ENCODE measurements around the gene HEYL. TPM values are rescaled to one million over a fixed set of nuclear protein-coding genes. Genes with fewer than 3 reads are reported as not detected.

HEYL gene
- total and polyA plus RNA-seq, 2 of the 8 experiments (the other 6 are each of a cell fraction or from before 2014, with no cell fraction given): 1.8 to 3.1 TPM

DNA sequence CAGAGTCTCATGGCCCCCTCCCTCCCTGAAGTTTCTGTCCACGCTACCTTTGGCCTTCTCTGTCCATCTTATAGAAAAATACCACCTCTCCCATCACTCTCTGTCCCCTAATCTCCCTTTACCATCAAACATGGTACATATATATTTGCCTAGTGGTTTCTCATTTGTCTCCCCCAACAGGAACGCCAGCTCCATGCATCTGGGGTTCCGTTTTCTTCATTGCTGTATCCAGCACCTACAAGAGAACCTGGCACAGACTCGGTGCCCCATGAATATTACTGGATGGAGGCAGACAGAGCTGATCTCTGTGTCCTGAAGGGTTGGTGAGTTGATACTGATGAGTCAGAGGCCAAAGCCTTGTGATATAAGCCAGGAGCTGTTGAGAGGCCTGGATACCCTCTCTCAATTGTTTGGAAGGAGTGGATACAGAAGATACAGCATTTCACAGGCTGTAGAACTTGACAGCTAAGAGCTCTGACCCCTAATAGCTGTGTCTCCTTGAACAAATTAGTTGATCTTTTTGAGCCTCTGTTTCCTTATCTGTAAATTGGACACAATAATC is 21.9 kb downstream of the HEYL start:
- Histone ChIP-seq H4K91ac (replicated peaks; ENCODE audit: insufficient read length, low read length) (no peak overlapping the region), H2BK12ac (ENCODE audit: low read depth, low read length) (no peak overlapping the region), H4K20me1 (replicated peaks in 1 of 2; ENCODE audit: control insufficient read depth in 1 of 2, insufficient read depth in 2 of 2, low read length in 2 of 2) (no peaks in the 10 kb centered on the region), H3K4ac (replicated peaks; ENCODE audit: insufficient read length, low read depth, low read length) (no peak overlapping the region), H3K79me2 (ENCODE audit: control insufficient read depth in 1 of 2, insufficient read depth in 2 of 2, low read length in 2 of 2) (no peaks in the 10 kb centered on the region), H3K23me2 (ENCODE audit: low read depth, low read length) (no peaks in the 10 kb centered on the region), H3K4me3 (ENCODE audit: extremely low read depth in 1 of 4, insufficient read depth in 2 of 4, low read depth in 3 of 4, low read length in 4 of 4) (no peak overlapping the region), H3K36me3 (ENCODE audit: control insufficient read depth in 2 of 4, insufficient read depth in 4 of 4, low read length in 3 of 4) (no peaks in the 10 kb centered on the region), H3K27ac (ENCODE audit: low read depth, low read length) (no peak overlapping the region), H2AFZ (ENCODE audit: low read length) (no peak overlapping the region), H3K4me1 (replicated peaks in 1 of 4; ENCODE audit: control insufficient read depth in 3 of 4, insufficient read depth in 4 of 4, low read length in 3 of 4) (no peaks in the 10 kb centered on the region), H3K9me3 (ENCODE audit: insufficient read depth in 2 of 2, low read depth in 1 of 2, low read length in 1 of 2) (no peaks in the 10 kb centered on the region; a peak in 1 of 4 replicates), H3K4me2 (ENCODE audit: insufficient read depth in 1 of 2, low read depth in 2 of 2, low read length in 2 of 2) (no peak overlapping the region), H4K8ac (ENCODE audit: extremely low read depth, insufficient read depth, low read length) (no peak overlapping the region), H3K56ac (replicated peaks; ENCODE audit: insufficient read length, low read depth, low read length) (no peak overlapping the region), H2BK120ac (replicated peaks; ENCODE audit: low read depth, low read length) (no peak overlapping the region), H3K18ac (ENCODE audit: extremely low read depth, low read length) (no peak overlapping the region), H3K9ac (replicated peaks in 1 of 4; ENCODE audit: extremely low read depth in 1 of 4, low read depth in 3 of 4, low read length in 3 of 4) (no peak overlapping the region), H4K5ac (ENCODE audit: insufficient read length, low read depth, low read length) (no peak overlapping the region), H2AK5ac (ENCODE audit: low read depth, low read length) (no peak overlapping the region), H2BK5ac (ENCODE audit: low read depth, low read length) (no peak overlapping the region), H2BK15ac (ENCODE audit: low read length) (no peak overlapping the region), H2BK20ac (ENCODE audit: low read length) (no peak overlapping the region), H3K23ac (ENCODE audit: insufficient read length) (no peak overlapping the region), H3K27me3 (replicated peaks in 1 of 4; ENCODE audit: control insufficient read depth in 3 of 4, extremely low read depth in 1 of 4, insufficient read depth in 3 of 4, low read length in 3 of 4) (peaks cover 0 to 2% (median under 1%) of the 10 kb centered on the region in 4 experiments; a peak in 2 of 7 replicates), H3K79me1 (ENCODE audit: low read depth, low read length) (no peaks in the 10 kb centered on the region), H3K14ac (ENCODE audit: insufficient read length) (no peak overlapping the region)
- no peak for FAIRE-seq
- POLR2A ChIA-PET (ENCODE audit: partially characterized antibody): interaction anchor here (0.6 to 1.2 kb wide), 2 partner anchors 9 to 489 kb away, joined by 3 to 8 read pairs; no protein-coding TSS in a partner anchor
- CTCF ChIA-PET (ENCODE audit: partially characterized antibody): interaction anchor here (1.6 to 25.8 kb wide), 6 partner anchors 7 to 40 kb away, joined by 8 to 337 read pairs (median 30); partner anchors contain the start of gene HEYL
- DNase-seq (ENCODE audit: low read depth in 1 of 2, low spot score in 2 of 2): no peak
- 86% methylated on average over 4 of the region's 4 CpGs; no CpG with 5 or more reads in 1 of the 2 experiments for WGBS, 2 experiments (ENCODE audit: extremely low coverage in 1 of 2, insufficient coverage in 1 of 2, insufficient read length in 1 of 2, insufficient replicate concordance in 2 of 2, low coverage in 1 of 2, low lambda C conversion rate in 2 of 2, missing lambda C conversion rate in 1 of 2)
- no peak for TF ChIP-seq BCL11A (IDR thresholded peaks at IDR 0.05; ENCODE audit: low read depth in 2 of 2, low read length in 2 of 2)
- no peak for TF ChIP-seq BRCA1 (IDR thresholded peaks at IDR 0.05; ENCODE audit: low read depth, low read length)
- TF ChIP-seq POLR2AphosphoS5 (IDR thresholded peaks at IDR 0.05; ENCODE audit: low read depth, low read length): no peak
- TF ChIP-seq, protein P1, sequence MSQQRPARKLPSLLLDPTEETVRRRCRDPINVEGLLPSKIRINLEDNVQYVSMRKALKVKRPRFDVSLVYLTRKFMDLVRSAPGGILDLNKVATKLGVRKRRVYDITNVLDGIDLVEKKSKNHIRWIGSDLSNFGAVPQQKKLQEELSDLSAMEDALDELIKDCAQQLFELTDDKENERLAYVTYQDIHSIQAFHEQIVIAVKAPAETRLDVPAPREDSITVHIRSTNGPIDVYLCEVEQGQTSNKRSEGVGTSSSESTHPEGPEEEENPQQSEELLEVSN (IDR thresholded peaks at IDR 0.05): no peak
- TF ChIP-seq ASH2L (IDR thresholded peaks at IDR 0.05; ENCODE audit: low read length): no peak
- TF ChIP-seq, protein P2, sequence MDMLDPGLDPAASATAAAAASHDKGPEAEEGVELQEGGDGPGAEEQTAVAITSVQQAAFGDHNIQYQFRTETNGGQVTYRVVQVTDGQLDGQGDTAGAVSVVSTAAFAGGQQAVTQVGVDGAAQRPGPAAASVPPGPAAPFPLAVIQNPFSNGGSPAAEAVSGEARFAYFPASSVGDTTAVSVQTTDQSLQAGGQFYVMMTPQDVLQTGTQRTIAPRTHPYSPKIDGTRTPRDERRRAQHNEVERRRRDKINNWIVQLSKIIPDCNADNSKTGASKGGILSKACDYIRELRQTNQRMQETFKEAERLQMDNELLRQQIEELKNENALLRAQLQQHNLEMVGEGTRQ (IDR thresholded peaks at IDR 0.05; ENCODE audit: low read length): no peak
- TF ChIP-seq SIX5 (IDR thresholded peaks at IDR 0.05; ENCODE audit: low read depth, low read length): no peak
- TF ChIP-seq, protein P3, sequence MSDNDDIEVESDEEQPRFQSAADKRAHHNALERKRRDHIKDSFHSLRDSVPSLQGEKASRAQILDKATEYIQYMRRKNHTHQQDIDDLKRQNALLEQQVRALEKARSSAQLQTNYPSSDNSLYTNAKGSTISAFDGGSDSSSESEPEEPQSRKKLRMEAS (IDR thresholded peaks at IDR 0.05): no peak
- TF ChIP-seq CBX8 (IDR thresholded peaks at IDR 0.05; ENCODE audit: borderline replicate concordance, low read depth, low read length): no peak
- TF ChIP-seq ZNF274 (IDR thresholded peaks at IDR 0.05; ENCODE audit: borderline replicate concordance, extremely low read depth, low read length): no peak
- TF ChIP-seq EP300 (IDR thresholded peaks at IDR 0.05; ENCODE audit: borderline replicate concordance in 1 of 2, low read depth in 2 of 2, low read length in 2 of 2): no peak
- TF ChIP-seq TCF12 (IDR thresholded peaks at IDR 0.05; ENCODE audit: low read depth, low read length): no peak
